HCT116 (cell line): ENCODE data around the gene ALG3.

Experiments used
- CEBPB ChIP-seq: IDR thresholded peaks from 2 replicates; pipeline ENCODE4 v1.6.1; 2012; ENCODE audit warnings: low read depth
- EGR1 ChIP-seq: IDR thresholded peaks from 2 replicates; pipeline ENCODE4 v1.6.1; 2012; ENCODE audit warnings: low read depth
- EZH2 ChIP-seq: fragments of 200-600 bp; sonication (generic); IDR thresholded peaks from 2 replicates; pipeline ENCODE4 v1.6.1; 2017; ENCODE audit warnings: antibody characterized with exemption, mixed run types
- FOSL1 ChIP-seq: IDR thresholded peaks from 2 replicates; pipeline ENCODE4 v1.6.1; 2012; ENCODE audit warnings: low read depth
- POLR2A ChIP-seq: IDR thresholded peaks from 2 replicates; pipeline ENCODE4 v1.7.0; 2011; ENCODE audit warnings: borderline replicate concordance; ENCODE audit not compliant: insufficient read depth, insufficient read length; ENCODE audit errors: extremely low read depth
- RAD21 ChIP-seq: IDR thresholded peaks from 2 replicates; pipeline ENCODE4 v1.6.1; 2012; ENCODE audit warnings: low read depth, mild to moderate bottlenecking
- TCF7L2 ChIP-seq: IDR thresholded peaks from 2 replicates; pipeline ENCODE4 v1.7.0; 2011; ENCODE audit warnings: borderline replicate concordance, inconsistent platforms; ENCODE audit not compliant: insufficient read depth, insufficient read length; ENCODE audit errors: extremely low read depth
- ZFX ChIP-seq: fragments of 450-650 bp; IDR thresholded peaks from 2 replicates; pipeline ENCODE4 v1.6.1; 2017
- TF ChIP-seq, protein P1 (sequence below), 3 experiments: fragments of 200-600 bp in 1 of 3; sonication (generic) in 1 of 3; IDR thresholded peaks in 2 of 3; conservative IDR thresholded peaks in 1 of 3; 2 replicates each; pipeline ENCODE4 v1.5.1; 2012 to 2017; ENCODE audit warnings: low read depth in 2 of 3, low read length in 2 of 3, antibody characterized with exemption in 1 of 3, borderline replicate concordance in 1 of 3, control low read depth in 1 of 3, mild to moderate bottlenecking in 1 of 3, mixed read lengths in 1 of 3, mixed run types in 1 of 3, moderate library complexity in 1 of 3; ENCODE audit not compliant: insufficient read depth in 1 of 3
- TF ChIP-seq, protein P2 (sequence below): IDR thresholded peaks from 2 replicates; pipeline ENCODE4 v1.6.1; 2012
- TF ChIP-seq, protein P3 (sequence below): IDR thresholded peaks from 2 replicates; pipeline ENCODE4 v1.6.1; 2012; ENCODE audit warnings: low read depth

DNA sequence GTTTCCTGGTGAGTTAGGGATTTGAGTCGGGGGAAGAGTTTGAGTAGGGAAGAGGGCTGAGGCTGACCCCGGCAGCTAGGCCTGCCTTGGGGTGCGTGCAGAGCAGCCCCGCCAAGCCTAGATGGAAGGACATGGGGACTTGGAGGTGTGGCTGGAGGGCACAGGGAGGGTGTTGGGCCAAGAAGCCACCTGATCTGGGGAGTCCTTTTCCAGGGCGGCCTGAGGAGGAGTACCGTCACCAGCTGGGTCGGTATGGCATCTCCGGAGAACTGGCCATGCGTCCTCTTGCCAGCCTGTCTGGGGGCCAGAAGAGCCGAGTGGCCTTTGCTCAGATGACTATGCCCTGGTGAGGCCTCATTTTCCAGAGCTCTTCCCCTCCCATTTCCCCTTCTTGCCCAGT, 55.9 kb downstream of the ALG3 start:
- TF ChIP-seq, protein P1, sequence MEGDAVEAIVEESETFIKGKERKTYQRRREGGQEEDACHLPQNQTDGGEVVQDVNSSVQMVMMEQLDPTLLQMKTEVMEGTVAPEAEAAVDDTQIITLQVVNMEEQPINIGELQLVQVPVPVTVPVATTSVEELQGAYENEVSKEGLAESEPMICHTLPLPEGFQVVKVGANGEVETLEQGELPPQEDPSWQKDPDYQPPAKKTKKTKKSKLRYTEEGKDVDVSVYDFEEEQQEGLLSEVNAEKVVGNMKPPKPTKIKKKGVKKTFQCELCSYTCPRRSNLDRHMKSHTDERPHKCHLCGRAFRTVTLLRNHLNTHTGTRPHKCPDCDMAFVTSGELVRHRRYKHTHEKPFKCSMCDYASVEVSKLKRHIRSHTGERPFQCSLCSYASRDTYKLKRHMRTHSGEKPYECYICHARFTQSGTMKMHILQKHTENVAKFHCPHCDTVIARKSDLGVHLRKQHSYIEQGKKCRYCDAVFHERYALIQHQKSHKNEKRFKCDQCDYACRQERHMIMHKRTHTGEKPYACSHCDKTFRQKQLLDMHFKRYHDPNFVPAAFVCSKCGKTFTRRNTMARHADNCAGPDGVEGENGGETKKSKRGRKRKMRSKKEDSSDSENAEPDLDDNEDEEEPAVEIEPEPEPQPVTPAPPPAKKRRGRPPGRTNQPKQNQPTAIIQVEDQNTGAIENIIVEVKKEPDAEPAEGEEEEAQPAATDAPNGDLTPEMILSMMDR (IDR thresholded peaks at IDR 0.05 in 2 of 3, conservative IDR thresholded peaks at IDR 0.05 in 1 of 3; ENCODE audit: borderline replicate concordance in 1 of 3, insufficient read depth in 1 of 3, low read depth in 2 of 3, low read length in 2 of 3), result no peak
- TF ChIP-seq, protein P2, sequence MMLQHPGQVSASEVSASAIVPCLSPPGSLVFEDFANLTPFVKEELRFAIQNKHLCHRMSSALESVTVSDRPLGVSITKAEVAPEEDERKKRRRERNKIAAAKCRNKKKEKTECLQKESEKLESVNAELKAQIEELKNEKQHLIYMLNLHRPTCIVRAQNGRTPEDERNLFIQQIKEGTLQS, result no peak
- TF ChIP-seq POLR2A (no peak), CEBPB (no peak), EZH2 (no peak), TCF7L2 (no peak), FOSL1 (no peak), RAD21 (no peak), EGR1 (no peak), ZFX (no peak)
- TF ChIP-seq, protein P3, sequence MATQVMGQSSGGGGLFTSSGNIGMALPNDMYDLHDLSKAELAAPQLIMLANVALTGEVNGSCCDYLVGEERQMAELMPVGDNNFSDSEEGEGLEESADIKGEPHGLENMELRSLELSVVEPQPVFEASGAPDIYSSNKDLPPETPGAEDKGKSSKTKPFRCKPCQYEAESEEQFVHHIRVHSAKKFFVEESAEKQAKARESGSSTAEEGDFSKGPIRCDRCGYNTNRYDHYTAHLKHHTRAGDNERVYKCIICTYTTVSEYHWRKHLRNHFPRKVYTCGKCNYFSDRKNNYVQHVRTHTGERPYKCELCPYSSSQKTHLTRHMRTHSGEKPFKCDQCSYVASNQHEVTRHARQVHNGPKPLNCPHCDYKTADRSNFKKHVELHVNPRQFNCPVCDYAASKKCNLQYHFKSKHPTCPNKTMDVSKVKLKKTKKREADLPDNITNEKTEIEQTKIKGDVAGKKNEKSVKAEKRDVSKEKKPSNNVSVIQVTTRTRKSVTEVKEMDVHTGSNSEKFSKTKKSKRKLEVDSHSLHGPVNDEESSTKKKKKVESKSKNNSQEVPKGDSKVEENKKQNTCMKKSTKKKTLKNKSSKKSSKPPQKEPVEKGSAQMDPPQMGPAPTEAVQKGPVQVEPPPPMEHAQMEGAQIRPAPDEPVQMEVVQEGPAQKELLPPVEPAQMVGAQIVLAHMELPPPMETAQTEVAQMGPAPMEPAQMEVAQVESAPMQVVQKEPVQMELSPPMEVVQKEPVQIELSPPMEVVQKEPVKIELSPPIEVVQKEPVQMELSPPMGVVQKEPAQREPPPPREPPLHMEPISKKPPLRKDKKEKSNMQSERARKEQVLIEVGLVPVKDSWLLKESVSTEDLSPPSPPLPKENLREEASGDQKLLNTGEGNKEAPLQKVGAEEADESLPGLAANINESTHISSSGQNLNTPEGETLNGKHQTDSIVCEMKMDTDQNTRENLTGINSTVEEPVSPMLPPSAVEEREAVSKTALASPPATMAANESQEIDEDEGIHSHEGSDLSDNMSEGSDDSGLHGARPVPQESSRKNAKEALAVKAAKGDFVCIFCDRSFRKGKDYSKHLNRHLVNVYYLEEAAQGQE, result no peak
